GM10266 (cell line): Measurements from ENCODE around the gene NCR3LG1.

Experiments used
- DNase-seq: peaks from one replicate; pipeline ENCODE4 v3.0.0; 2012; ENCODE audit errors: extremely low spot score
- CTCF ChIP-seq: IDR thresholded peaks from 2 replicates; pipeline ENCODE4 v1.5.1; 2012; ENCODE audit warnings: mild to moderate bottlenecking, low read depth; ENCODE audit not compliant: control insufficient read depth, insufficient read depth; ENCODE audit errors: missing control alignments

The NCR3LG1 gene

DNA sequence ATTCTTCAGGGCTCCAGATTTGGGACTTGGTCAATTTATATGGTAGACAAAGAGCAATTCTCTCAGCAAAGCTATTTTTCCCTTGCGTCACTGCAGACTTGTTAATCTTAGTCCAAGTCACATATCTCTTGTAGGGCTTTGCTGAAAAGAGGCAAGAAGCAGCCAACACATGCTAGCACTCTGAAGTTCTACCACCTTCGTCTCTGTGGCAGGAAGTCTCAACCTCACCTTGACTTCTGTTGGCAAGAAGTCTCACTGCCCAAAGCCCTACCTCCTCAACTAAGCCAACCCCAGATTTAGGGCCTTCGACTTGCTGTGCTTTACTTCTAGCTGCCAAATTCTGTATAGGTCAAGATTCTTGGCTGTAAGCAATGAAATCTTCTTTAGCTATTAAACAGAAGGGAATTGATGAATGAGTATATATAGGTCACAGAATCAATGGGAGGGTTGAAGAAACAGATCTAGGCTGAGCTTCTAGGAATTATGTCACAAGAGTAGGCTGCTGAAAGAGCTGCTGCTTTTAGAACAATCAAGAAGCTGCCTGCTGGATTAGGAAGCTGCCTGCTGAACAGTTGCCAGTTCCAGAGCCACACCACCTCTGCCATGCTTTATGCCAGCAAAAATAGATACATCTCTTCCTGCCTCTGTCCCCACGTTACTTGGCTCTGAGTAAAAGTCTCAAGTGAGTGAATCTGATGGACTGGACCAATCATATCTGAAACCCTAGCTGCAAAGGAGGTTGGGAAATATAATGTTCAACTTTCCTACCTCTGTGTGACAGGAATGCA is 17.6 kb upstream of the NCR3LG1 start:
- no peak for TF ChIP-seq CTCF
- no peak for DNase-seq

- DNase-seq: no peak
- no peak for TF ChIP-seq CTCF
Measured at GRCh38 chr11:17343257-17343656, 8.3 kb upstream of the NCR3LG1 start.

DNA sequence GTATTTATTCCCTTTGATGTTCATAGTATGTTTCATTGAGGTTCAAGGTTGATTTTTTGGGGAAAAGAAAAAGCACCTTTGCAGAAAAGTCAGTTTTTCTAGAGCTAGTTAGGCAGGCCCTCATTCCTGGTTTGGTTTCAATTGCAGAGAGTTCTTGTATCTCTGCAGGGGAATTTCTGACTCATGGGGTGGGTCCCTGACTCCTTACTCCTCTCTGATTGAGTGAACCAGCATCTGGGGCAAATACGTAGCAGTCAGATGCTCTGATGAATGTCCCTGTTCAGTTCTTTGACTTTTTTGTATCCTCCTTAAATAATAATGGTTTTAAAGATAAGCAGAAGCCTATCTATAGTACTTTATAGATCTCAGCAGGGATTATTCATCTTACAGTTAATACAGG is 7.7 kb upstream of the NCR3LG1 start:
- no peak for TF ChIP-seq CTCF
- DNase-seq: no peak

- no peak for DNase-seq
- TF ChIP-seq CTCF: no peak
Measured at GRCh38 chr11:17347676-17348075, 3.9 kb upstream of the NCR3LG1 start.

DNA sequence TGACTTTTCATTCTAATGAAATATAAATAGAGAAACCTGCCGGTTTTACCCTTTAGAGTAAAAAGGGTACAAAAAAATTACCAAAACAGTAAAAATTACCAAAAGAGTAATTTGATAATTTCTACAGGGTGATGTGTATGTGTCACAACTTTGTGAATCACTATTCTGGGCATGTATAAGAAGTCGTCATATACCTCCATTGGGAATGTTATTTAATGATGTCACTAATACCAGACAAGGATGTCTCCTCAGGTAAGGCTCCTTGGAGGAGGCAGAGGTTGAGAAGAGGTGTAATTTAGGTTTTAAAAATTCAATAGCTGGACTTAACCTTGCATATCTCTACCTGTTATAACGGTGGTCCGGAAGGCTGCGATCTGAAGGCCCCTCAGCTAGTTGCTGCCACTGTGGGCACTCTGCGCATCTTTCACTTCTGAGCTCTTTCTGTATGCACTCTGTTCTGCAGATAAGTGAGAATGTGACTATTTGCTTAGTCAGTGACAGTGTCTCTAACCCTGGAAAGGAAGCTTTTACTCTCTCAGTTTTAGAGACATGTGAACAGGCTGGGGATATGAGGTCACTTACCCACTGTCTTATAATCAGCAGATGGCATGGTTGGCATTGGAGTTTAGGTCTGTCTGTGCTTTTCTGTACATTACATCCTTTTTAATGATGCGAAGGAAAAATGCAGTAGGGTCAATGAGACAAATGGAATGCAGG is 987 bp upstream of the NCR3LG1 start:
- TF ChIP-seq CTCF: no peak
- no peak for DNase-seq

DNA sequence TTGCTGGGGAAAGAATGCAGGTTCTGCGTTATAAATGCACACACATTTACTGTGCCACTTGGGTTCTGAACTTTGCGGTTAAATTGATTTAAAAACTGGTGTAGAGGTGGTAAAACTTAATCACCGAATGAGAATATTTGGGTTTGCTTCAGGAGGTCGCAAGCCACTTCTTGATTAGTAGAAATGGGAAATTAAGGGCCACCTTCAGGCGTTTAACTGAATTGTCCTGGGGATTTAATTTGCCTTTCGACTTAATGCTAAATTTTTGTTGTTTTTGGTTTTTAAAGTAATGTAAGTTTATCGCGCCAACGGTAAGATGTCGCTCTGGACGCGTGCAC is 459 bp upstream of the NCR3LG1 start:
- TF ChIP-seq CTCF: peak; percentile 5
- no peak for DNase-seq
